GM23248 (cell line): ENCODE measurements around the gene DNAJC30.

Experiments
- EZH2 ChIP-seq: fragments of 200-600 bp; sonication (generic); IDR thresholded peaks from 2 replicates; pipeline ENCODE4 v1.6.1; 2018; ENCODE audit warnings: antibody characterized with exemption, mild to moderate bottlenecking; ENCODE audit not compliant: insufficient read depth, poor library complexity, severe bottlenecking
- EZH2phosphoT487 ChIP-seq: fragments of 200-600 bp; sonication (generic); IDR thresholded peaks from 2 replicates; pipeline ENCODE4 v1.6.1; 2018; ENCODE audit warnings: antibody characterized with exemption, moderate library complexity, mild to moderate bottlenecking, low read depth; ENCODE audit not compliant: insufficient read depth

GRCh38 chr7:73685311-73685710 is 2.1 kb upstream of the DNAJC30 start:
- TF ChIP-seq EZH2 (no peak), EZH2phosphoT487 (no peak)
